22Rv1 (cell line): ENCODE results near the gene NMS.

ENCODE experiments used
- H3K27ac ChIP-seq: fragments of 450-650 bp; 2 replicates; pipeline ENCODE4 v1.5.1; 2017
- ZFX ChIP-seq: fragments of 450-650 bp; IDR thresholded peaks from 2 replicates; pipeline ENCODE4 v1.6.1; 2017; ENCODE audit warnings: antibody characterized with exemption, borderline replicate concordance
- TF ChIP-seq, protein P1 (sequence below): fragments of 450-650 bp; IDR thresholded peaks from 2 replicates; pipeline ENCODE4 v1.5.1; 2017; ENCODE audit warnings: mild to moderate bottlenecking

NMS gene

DNA sequence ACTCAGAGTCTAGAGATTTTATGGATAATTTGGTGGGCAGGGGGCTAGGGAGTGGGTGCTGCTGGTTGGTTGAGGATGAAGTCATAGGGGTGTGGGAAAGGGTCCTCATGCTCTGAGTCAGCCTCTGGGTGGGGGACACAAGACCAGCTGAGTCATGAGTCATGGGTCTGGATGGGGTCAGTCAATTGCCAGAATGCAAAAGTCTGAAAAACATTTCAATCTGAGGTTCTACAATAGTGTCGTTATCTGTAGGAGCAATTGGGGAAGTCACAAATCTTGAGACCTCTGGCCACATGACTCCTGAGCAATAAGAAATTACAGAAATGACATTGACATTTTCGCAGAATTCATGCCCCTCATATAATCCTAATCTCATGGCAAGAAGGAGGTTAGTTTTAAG is 15.1 kb downstream of the NMS start:
- TF ChIP-seq ZFX = no peak
- TF ChIP-seq, protein P1, sequence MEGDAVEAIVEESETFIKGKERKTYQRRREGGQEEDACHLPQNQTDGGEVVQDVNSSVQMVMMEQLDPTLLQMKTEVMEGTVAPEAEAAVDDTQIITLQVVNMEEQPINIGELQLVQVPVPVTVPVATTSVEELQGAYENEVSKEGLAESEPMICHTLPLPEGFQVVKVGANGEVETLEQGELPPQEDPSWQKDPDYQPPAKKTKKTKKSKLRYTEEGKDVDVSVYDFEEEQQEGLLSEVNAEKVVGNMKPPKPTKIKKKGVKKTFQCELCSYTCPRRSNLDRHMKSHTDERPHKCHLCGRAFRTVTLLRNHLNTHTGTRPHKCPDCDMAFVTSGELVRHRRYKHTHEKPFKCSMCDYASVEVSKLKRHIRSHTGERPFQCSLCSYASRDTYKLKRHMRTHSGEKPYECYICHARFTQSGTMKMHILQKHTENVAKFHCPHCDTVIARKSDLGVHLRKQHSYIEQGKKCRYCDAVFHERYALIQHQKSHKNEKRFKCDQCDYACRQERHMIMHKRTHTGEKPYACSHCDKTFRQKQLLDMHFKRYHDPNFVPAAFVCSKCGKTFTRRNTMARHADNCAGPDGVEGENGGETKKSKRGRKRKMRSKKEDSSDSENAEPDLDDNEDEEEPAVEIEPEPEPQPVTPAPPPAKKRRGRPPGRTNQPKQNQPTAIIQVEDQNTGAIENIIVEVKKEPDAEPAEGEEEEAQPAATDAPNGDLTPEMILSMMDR = no peak
- no peak overlapping the region for H3K27ac ChIP-seq

DNA sequence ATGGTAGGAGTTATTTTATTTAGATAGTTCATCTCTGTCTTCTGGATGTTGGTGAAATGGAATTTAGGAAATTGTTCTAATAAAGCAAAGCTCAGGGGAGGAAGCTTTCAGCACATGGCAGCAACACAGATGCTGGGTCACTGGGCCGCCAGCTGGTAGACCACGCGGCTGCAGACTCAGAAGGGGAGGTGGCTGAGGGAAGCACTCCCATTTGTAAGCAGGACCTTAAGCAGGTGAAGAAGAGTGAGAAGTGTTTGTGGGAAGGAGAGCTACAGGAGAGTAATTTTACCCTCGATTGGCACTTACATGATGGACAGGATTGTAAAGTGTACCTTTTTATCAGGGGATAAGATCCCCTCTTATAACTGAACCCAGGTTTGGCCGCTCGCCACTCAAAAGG is 24.4 kb downstream of the NMS start:
- TF ChIP-seq ZFX = no peak
- TF ChIP-seq, protein P1 = no peak
- H3K27ac ChIP-seq = no peak overlapping the region

DNA sequence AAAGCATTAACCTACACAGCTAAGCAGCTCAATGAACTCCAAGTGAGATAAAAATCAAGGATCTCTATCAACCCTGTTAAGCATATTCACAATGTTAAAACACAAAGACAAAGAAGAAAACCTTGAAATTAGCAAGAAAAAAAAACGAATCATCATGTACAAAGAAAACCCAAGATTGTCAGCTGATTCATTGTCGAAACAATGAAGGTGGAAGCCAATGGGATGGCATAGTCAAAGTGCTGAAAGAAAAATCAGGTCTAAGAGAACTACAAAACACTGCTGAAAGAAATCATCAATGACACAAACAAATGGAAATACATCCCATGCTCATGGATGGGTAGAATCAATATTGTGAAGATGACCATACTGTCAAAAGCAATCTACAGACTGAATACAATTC is 32.5 kb downstream of the NMS start:
- TF ChIP-seq, protein P1 = no peak
- no peak for TF ChIP-seq ZFX
- no peak overlapping the region for H3K27ac ChIP-seq

DNA sequence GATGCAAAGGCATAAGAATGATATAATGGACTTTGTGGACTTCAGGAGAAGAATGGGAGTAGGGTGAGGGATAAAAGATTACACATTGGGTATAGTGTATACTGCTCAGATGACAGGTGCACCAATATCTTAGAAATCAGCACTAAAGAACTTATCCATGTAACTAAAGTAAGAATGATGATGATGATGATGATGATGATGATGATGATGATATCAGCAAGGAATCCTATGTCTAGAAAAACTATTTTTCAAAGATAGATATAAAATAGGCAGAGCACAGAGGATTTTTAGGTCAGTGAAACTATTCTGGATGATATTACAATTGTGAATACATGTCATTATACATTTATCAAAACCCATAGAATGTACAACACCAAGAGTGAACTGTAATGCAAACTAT is 34.3 kb downstream of the NMS start:
- no peak for TF ChIP-seq ZFX
- TF ChIP-seq, protein P1 = no peak
- no peak overlapping the region for H3K27ac ChIP-seq

DNA sequence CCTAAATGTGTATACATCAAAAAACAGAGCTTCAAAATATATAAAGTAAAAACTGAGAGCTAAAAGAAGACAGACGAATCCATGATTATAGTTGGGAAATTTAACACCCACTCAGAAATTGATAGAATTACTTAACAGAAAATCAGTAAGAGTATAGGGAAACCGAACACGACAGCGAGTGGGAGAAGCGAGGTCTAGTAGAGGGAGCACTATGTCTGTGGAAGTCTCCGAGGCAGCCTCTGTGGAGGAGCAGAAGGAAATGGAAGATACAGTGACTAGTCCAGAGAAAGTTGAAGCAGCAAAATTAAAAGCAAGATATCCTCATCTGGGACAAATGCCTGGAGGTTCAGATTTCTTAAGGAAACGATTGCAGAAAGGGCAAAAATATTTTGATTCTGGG is 38.8 kb downstream of the NMS start:
- TF ChIP-seq, protein P1 = no peak
- no peak for TF ChIP-seq ZFX
- no peak overlapping the region for H3K27ac ChIP-seq

DNA sequence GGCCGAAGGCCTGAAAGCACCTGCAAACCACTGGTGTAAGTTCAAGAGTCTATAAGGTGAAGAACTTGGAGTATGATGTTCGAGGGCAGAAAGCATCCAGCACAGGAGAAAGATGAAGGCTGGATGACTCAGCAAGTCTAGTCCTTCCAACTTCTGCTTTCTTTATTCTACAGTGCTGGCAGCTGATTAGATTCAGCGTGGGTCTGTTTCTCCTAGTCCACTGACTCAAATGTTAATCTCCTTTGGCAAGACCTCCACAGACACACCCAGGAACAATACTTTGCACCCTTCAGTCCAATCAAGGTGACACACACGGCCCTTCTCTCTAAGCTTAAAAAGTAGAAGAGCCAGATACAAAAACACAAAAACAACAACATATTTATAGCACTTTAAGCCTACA is 43.4 kb downstream of the NMS start:
- TF ChIP-seq ZFX = no peak
- TF ChIP-seq, protein P1 = no peak
- no peak overlapping the region for H3K27ac ChIP-seq

DNA sequence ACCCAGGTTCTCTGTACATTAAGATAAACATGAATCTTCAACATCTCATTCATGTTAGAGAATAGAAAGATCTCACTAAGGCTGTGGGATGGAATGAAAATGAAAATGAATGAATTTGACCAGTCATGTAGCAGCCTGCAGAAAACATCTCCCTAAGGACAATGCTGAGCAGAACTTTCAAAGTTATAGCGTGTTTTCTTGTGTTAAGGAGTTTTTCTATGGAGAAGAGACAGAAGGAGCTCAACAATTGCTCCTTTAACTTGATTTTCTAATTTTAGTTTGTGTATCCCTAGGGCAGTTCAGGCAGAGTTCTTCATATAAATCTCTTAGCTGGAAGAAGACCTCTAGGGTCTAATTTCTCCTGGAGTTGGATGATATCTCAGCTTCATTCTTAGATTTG is 47.3 kb downstream of the NMS start:
- no peak overlapping the region for H3K27ac ChIP-seq
- TF ChIP-seq, protein P1 = no peak
- no peak for TF ChIP-seq ZFX
